GM12891 (cell line): ENCODE measurements around the gene KLHL25.

Experiments
- POLR2A ChIP-seq: IDR thresholded peaks from 2 replicates; pipeline ENCODE4 v1.6.1; 2011; ENCODE audit warnings: low read depth, low read length, control low read depth
- POLR2AphosphoS5 ChIP-seq: IDR thresholded peaks from 2 replicates; pipeline ENCODE4 v1.6.1; 2011; ENCODE audit warnings: low read depth, low read length, control low read depth
- TAF1 ChIP-seq: IDR thresholded peaks from 2 replicates; pipeline ENCODE4 v1.6.1; 2011; ENCODE audit warnings: low read depth, low read length, control low read depth

DNA sequence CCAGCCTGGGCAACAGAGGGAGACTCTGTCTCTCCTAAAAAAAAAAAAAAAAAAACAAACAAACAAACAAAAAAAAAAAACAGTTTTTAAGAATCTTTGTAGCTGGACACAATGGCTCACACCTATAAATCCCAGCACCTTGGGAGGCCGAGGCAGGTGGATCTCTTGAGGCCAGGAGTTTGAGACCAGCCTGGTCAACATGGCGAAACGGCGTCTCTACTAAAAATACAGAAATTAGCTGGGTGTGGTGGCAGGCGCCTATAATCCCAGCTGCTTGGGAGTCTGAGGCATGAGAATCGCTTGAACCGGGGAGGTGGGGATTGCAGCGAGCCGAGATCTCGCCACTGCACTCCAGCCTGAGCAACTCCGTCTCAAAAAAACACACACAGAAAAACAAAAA is 53.1 kb downstream of the KLHL25 start:
- TF ChIP-seq POLR2AphosphoS5 (no peak), POLR2A (no peak), TAF1 (no peak)
